Right lobe of liver (tissue), 4 donors: ENCODE data around the gene IL17RA.

Source experiments
- POLR2A ChIP-seq: fragments of 450-650 bp; IDR thresholded peaks from one replicate; pipeline ENCODE4 v1.6.1; 2017; ENCODE audit warnings: antibody characterized with exemption, mild to moderate bottlenecking
- TF ChIP-seq, protein P1 (sequence below), 4 donors: fragments of 200-600 bp in 3 of 4; fragments of 450-650 bp in 1 of 4; IDR thresholded peaks; one replicate each; pipeline versions ENCODE4 v1.5.1 to v1.8.0; 2016 to 2022; ENCODE audit warnings: antibody characterized with exemption in 4 of 4, mild to moderate bottlenecking in 2 of 4
- donor health status: DM: no; HTN: no; CAD: no.
- donor health status: DM: no; HTN: no; CAD: no.
- donor health status: DM: no; HTN: yes; CAD: no.

DNA sequence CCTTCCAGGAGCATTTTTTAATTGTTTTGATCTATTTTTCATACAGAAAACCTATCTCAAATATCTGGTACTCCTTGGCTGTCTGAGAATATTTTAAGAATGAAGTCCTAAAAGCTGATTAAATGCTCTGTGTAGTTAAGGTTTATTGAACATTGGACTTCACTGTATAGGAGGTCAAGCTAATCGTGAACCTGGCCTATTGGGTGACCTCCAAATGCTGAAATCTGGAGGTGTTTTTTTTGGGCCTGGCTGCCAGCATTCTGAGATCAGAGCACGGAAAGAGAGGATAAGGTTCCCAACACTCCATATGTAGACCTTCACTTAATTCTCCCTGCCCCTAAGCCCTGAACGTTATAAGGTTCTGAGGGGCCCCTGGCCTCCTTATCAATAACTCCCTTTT lies 8.3 kb downstream of the IL17RA start:
- TF ChIP-seq, protein P1, sequence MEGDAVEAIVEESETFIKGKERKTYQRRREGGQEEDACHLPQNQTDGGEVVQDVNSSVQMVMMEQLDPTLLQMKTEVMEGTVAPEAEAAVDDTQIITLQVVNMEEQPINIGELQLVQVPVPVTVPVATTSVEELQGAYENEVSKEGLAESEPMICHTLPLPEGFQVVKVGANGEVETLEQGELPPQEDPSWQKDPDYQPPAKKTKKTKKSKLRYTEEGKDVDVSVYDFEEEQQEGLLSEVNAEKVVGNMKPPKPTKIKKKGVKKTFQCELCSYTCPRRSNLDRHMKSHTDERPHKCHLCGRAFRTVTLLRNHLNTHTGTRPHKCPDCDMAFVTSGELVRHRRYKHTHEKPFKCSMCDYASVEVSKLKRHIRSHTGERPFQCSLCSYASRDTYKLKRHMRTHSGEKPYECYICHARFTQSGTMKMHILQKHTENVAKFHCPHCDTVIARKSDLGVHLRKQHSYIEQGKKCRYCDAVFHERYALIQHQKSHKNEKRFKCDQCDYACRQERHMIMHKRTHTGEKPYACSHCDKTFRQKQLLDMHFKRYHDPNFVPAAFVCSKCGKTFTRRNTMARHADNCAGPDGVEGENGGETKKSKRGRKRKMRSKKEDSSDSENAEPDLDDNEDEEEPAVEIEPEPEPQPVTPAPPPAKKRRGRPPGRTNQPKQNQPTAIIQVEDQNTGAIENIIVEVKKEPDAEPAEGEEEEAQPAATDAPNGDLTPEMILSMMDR (IDR thresholded peaks at IDR 0.05), result no peak
- TF ChIP-seq POLR2A, result no peak
